Activated CD4-positive, alpha-beta memory T cell treated with anti-CD3 and anti-CD28 coated beads, Interleukin-2, amount 10 ng/mL, durations not matched to agents 7 days and 5 days (primary cell): ENCODE data around the gene ARHGAP28. TPM values are rescaled to one million over a fixed set of nuclear protein-coding genes. Genes with fewer than 3 reads are reported as not detected.
"Not testable (repeated sequence)": the region's sequence is repeated elsewhere in the genome, so short reads cannot be mapped to it uniquely, and the experiment has no call there.

Source experiments
- CTCF ChIA-PET: fragments of 350-600 bp; sonication (Branson Sonifier 250); formaldehyde crosslinking; loops from one replicate; lab custom pipeline; 2021; ENCODE audit warnings: antibody characterized with exemption, inconsistent platforms; lab: Charles Lee
- POLR2A ChIA-PET: fragments of 350-600 bp; sonication (Branson Sonifier 250); formaldehyde crosslinking; loops from one replicate; lab custom pipeline; 2021; ENCODE audit warnings: antibody characterized with exemption; lab: Charles Lee
- DNase-seq: peaks from one replicate; pipeline ENCODE4 v3.0.0-alpha.2; 2020
- H3K27ac Mint-ChIP-seq: one replicate; pipeline ENCODE4 v1.8.0; 2021; ENCODE audit warnings: mild to moderate bottlenecking, mixed read lengths
- H3K27me3 Mint-ChIP-seq: one replicate; pipeline ENCODE4 v1.8.0; 2021; ENCODE audit warnings: mixed read lengths
- H3K36me3 Mint-ChIP-seq: one replicate; pipeline ENCODE4 v1.8.0; 2021; ENCODE audit warnings: low read depth, mixed read lengths
- H3K4me1 Mint-ChIP-seq: one replicate; pipeline ENCODE4 v1.8.0; 2021; ENCODE audit warnings: mixed read lengths
- H3K4me3 Mint-ChIP-seq: one replicate; pipeline ENCODE4 v1.8.0; 2021; ENCODE audit warnings: mild to moderate bottlenecking, mixed read lengths
- H3K9me3 Mint-ChIP-seq: one replicate; pipeline ENCODE4 v1.8.0; 2021; ENCODE audit warnings: mixed read lengths
- total RNA-seq, 2 experiments: library from RNA; stranded (reverse); gene quantifications; one replicate each; pipeline ENCODE4 v1.2.3, GENCODE V29; 2021

The ARHGAP28 gene
- total RNA-seq, 2 experiments from 2014 or later, result not detected

GRCh38 chr18:6785411-6785810 is 55.9 kb downstream of the ARHGAP28 start:
- Mint-ChIP-seq H3K4me3 (no peak overlapping the region), H3K27ac (no peak overlapping the region), H3K4me1 (no peaks in the 10 kb centered on the region), H3K36me3 (no peaks in the 10 kb centered on the region), H3K9me3 (peaks cover 21% of the 10 kb centered on the region), H3K27me3 (no peaks in the 10 kb centered on the region)
- DNase-seq, result no peak
- CTCF ChIA-PET, result no interaction called here
- POLR2A ChIA-PET, result no interaction called here

DNA sequence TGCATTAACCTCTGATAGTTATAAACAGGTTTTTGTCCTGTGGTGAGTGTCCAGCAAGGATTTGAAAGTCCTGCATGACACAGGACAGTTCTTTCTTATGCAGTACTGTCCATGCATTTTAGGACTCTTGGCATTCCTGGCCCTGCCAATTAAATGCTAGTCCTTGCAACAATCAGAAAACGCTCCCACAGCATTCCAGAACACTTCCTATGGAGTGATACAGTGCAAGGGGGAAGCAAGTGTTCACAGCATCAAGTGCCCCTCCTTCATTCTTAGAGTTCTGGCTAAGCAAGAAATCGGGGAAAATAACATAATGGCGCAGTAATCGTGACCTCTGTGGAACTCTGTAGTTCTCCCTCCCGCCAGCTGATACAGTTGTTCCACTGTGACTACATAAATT is 62.9 kb downstream of the ARHGAP28 start:
- H3K36me3 Mint-ChIP-seq, result no peaks in the 10 kb centered on the region
- H3K27me3 Mint-ChIP-seq, result no peaks in the 10 kb centered on the region
- ChIA-PET CTCF (no interaction called here), POLR2A (no interaction called here)
- H3K4me1 Mint-ChIP-seq, result no peaks in the 10 kb centered on the region
- H3K4me3 Mint-ChIP-seq, result no peak overlapping the region
- H3K27ac Mint-ChIP-seq, result no peak overlapping the region
- DNase-seq, result no peak
- peaks cover 18% of the 10 kb centered on the region for H3K9me3 Mint-ChIP-seq

- Mint-ChIP-seq H3K27me3 (no peaks in the 10 kb centered on the region), H3K4me1 (no peaks in the 10 kb centered on the region), H3K4me3 (no peak overlapping the region), H3K36me3 (no peaks in the 10 kb centered on the region), H3K9me3 (peaks cover 20% of the 10 kb centered on the region), H3K27ac (no peak overlapping the region)
- ChIA-PET POLR2A (no interaction called here), CTCF (no interaction called here)
- no peak for DNase-seq
Measured at GRCh38 chr18:6793455-6793854, 63.9 kb downstream of the ARHGAP28 start.

DNA sequence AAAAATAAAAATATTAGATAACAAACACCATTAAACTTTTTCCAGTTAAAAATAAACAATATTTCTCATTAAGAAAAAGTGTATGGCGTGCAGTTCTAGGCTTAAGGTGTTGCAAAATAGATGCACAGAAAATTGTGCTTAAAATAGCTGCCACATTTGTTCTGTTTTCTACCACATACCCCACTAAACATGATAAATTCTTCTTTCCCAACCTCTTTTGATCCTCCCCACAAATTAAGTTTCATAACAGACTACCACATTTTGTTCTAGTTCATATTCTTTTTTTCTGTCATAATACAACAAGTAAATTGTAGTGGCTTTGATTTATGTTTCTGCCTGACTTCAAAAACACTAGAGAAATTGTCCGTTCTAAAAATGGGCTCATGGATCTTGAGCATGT is 64.5 kb downstream of the ARHGAP28 start:
- CTCF ChIA-PET, result no interaction called here
- no peaks in the 10 kb centered on the region for H3K27me3 Mint-ChIP-seq
- DNase-seq, result no peak
- H3K4me3 Mint-ChIP-seq, result no peak overlapping the region
- no peaks in the 10 kb centered on the region for H3K36me3 Mint-ChIP-seq
- H3K27ac Mint-ChIP-seq, result no peak overlapping the region
- POLR2A ChIA-PET, result no interaction called here
- H3K4me1 Mint-ChIP-seq, result no peaks in the 10 kb centered on the region
- peaks cover 20% of the 10 kb centered on the region for H3K9me3 Mint-ChIP-seq

- peaks cover 25% of the 10 kb centered on the region for H3K9me3 Mint-ChIP-seq
- DNase-seq, result no peak
- POLR2A ChIA-PET, result no interaction called here
- no peaks in the 10 kb centered on the region for H3K27me3 Mint-ChIP-seq
- H3K4me3 Mint-ChIP-seq, result no peak overlapping the region
- no peaks in the 10 kb centered on the region for H3K36me3 Mint-ChIP-seq
- H3K27ac Mint-ChIP-seq, result no peak overlapping the region
- CTCF ChIA-PET, result no interaction called here
- H3K4me1 Mint-ChIP-seq, result no peaks in the 10 kb centered on the region
Measured at GRCh38 chr18:6795307-6795706, 65.8 kb downstream of the ARHGAP28 start.

GRCh38 chr18:6796511-6796910 is 67.0 kb downstream of the ARHGAP28 start:
- POLR2A ChIA-PET, result no interaction called here
- no peaks in the 10 kb centered on the region for H3K36me3 Mint-ChIP-seq
- no peak overlapping the region for H3K27ac Mint-ChIP-seq
- H3K4me3 Mint-ChIP-seq, result no peak overlapping the region
- no peaks in the 10 kb centered on the region for H3K4me1 Mint-ChIP-seq
- peaks cover 22% of the 10 kb centered on the region for H3K9me3 Mint-ChIP-seq
- H3K27me3 Mint-ChIP-seq, result no peaks in the 10 kb centered on the region
- CTCF ChIA-PET, result no interaction called here
- no peak for DNase-seq

DNA sequence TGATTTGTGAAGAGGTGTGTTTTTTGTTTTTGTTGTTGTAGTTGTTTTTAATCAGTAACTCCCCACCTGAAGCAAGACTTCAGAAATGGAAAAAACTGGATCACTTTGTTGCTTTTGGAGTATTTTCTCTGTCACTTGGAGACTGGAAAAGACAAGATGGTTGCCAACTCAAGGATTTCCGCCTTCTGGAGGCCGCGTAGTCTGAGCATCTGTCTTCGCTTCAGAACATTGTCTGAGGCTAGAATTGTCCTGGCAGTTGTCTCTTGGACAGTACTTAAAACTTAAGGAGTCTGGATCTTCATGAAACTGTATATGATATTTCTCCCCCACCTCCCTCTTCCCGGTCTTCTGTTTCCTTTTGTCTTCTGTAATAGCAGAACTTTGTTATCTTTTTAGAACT is 67.7 kb downstream of the ARHGAP28 start:
- H3K27me3 Mint-ChIP-seq, result no peaks in the 10 kb centered on the region
- H3K27ac Mint-ChIP-seq, result no peak overlapping the region
- no peaks in the 10 kb centered on the region for H3K36me3 Mint-ChIP-seq
- ChIA-PET CTCF (no interaction called here), POLR2A (no interaction called here)
- H3K9me3 Mint-ChIP-seq, result peaks cover 22% of the 10 kb centered on the region
- H3K4me3 Mint-ChIP-seq, result no peak overlapping the region
- H3K4me1 Mint-ChIP-seq, result no peaks in the 10 kb centered on the region
- DNase-seq, result no peak

- no peak for DNase-seq
- Mint-ChIP-seq H3K27ac (no peak overlapping the region), H3K27me3 (no peaks in the 10 kb centered on the region), H3K9me3 (peaks cover 16% of the 10 kb centered on the region), H3K4me3 (no peak overlapping the region), H3K4me1 (no peaks in the 10 kb centered on the region), H3K36me3 (no peaks in the 10 kb centered on the region)
- ChIA-PET CTCF (no interaction called here), POLR2A (no interaction called here)
Measured at GRCh38 chr18:6798896-6799295, 69.4 kb downstream of the ARHGAP28 start.

DNA sequence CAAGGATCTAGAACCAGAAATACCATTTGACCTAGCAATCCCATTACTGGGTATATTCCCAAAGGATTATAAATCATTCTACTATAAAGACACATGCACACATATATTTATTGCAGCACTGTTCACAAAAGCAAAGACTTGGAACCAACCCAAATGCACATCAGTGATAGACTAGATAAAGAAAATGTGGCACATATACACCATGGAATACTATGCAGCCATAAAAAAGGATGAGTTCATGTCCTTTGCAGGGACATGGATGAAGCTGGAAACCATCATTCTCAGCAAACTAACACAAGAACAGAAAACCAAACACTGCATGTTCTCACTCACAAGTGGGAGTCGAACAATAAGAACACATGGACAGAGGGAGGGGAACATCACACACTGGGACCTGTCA is 70.8 kb downstream of the ARHGAP28 start:
- H3K4me3 Mint-ChIP-seq, CTCF ChIA-PET, DNase-seq, H3K36me3 Mint-ChIP-seq, H3K4me1 Mint-ChIP-seq, H3K27ac Mint-ChIP-seq, POLR2A ChIA-PET, H3K27me3 Mint-ChIP-seq: not testable (repeated sequence)
- H3K9me3 Mint-ChIP-seq, result peaks cover 16% of the 10 kb centered on the region

DNA sequence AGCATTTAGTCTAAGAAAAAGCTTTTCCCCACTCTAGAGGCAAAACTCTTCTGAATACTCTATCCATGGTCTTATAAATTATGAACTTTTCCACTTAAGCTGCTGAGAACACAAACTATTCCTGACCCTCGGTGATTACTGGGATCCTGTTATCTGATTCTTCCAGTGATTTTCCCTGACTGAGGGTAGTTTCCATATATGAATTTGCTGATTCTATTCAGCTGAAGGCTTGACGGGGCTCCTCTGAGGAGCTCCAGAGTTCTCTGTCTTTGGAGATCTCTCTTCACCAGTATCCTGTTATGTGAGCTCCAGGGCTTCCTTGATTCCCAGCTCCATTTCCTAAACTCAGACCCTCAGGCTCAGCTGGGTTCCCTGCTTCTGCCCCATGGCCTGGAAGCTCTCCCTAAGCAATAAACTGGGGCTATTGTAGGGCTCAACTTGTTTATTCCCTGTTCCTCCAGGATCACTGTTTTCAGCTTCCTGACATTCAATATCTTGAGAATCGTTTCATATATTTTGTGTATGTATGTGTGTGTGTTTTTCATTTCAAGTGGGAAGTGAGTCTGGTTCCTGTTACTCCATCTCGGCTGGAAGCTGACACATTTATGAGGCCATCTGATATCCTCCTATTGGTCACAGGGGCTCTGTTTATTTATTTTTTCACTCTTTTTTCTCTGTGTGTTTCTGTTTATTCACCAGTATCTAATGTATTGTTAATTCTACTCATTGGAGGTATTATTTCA is 78.2 kb downstream of the ARHGAP28 start:
- H3K27me3 Mint-ChIP-seq, result no peaks in the 10 kb centered on the region
- H3K9me3 Mint-ChIP-seq, result peaks cover 2% of the 10 kb centered on the region
- H3K27ac Mint-ChIP-seq, result no peak overlapping the region
- ChIA-PET CTCF (no interaction called here), POLR2A (no interaction called here)
- no peaks in the 10 kb centered on the region for H3K36me3 Mint-ChIP-seq
- H3K4me3 Mint-ChIP-seq, result no peak overlapping the region
- H3K4me1 Mint-ChIP-seq, result no peaks in the 10 kb centered on the region
- DNase-seq, result no peak

DNA sequence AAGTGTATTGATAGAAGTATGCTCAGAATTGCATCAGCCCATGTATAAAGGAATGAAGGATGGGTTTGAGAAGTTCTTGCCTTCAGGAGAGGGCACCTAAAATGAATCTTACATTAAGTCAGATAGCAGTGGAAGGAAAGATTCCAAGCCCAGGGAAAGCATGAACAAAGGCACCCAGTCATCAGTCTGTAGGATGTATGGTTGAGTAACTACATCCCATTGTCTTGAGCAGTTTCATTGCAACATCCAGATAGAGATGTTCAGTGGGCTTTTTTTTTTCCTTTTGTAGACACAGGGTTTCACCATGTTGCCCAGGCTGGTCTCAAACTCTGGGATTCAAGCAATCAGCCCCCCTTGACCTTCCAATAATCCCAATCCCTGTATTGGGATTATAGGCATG is 80.7 kb downstream of the ARHGAP28 start:
- H3K27ac Mint-ChIP-seq, result no peak overlapping the region
- no peaks in the 10 kb centered on the region for H3K4me1 Mint-ChIP-seq
- ChIA-PET CTCF (no interaction called here), POLR2A (no interaction called here)
- H3K36me3 Mint-ChIP-seq, result no peaks in the 10 kb centered on the region
- no peak for DNase-seq
- peaks cover 5% of the 10 kb centered on the region for H3K9me3 Mint-ChIP-seq
- H3K4me3 Mint-ChIP-seq, result no peak overlapping the region
- H3K27me3 Mint-ChIP-seq, result no peaks in the 10 kb centered on the region

- Mint-ChIP-seq H3K27ac (no peak overlapping the region), H3K27me3 (no peaks in the 10 kb centered on the region), H3K4me3 (no peak overlapping the region), H3K9me3 (peaks cover 5% of the 10 kb centered on the region), H3K4me1 (no peaks in the 10 kb centered on the region), H3K36me3 (no peaks in the 10 kb centered on the region)
- POLR2A ChIA-PET, result interaction anchor here (0.7 kb wide), 1 partner anchor 28 kb away, joined by 3 read pairs; no protein-coding TSS in a partner anchor
- CTCF ChIA-PET, result no interaction called here
- no peak for DNase-seq
Measured at GRCh38 chr18:6811816-6812215, 82.3 kb downstream of the ARHGAP28 start.

DNA sequence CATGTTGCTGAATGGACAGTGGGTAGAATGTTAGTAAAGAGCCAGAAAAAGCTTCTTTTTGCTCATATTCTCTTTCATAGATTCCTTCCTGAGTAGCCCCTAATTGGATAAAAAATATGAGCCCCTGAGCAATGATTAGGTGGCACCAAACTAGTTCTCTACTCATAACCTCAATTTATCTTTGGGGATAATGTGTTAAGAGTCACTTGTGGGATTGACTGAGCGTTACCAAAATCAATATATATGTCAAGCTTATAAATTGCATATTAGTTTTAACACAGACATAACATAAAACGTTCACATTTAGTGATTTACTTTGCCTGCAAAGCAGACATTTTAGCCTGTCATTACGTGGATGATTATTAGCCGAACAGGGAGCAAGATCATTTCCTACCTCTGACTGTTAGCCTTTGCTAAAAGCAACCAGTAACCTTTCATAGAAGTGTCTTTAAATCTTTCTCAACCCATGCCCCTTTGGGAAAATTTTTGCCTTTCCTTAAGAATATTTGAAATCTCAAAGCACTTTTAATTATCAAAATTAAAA is 85.4 kb downstream of the ARHGAP28 start:
- H3K4me3 Mint-ChIP-seq, result no peak overlapping the region
- ChIA-PET POLR2A (no interaction called here), CTCF (no interaction called here)
- no peak overlapping the region for H3K27ac Mint-ChIP-seq
- peaks cover 8% of the 10 kb centered on the region for H3K9me3 Mint-ChIP-seq
- no peaks in the 10 kb centered on the region for H3K36me3 Mint-ChIP-seq
- DNase-seq, result no peak
- no peaks in the 10 kb centered on the region for H3K4me1 Mint-ChIP-seq
- no peaks in the 10 kb centered on the region for H3K27me3 Mint-ChIP-seq

GRCh38 chr18:6816154-6816553 is 86.6 kb downstream of the ARHGAP28 start:
- no peak overlapping the region for H3K27ac Mint-ChIP-seq
- no peaks in the 10 kb centered on the region for H3K4me1 Mint-ChIP-seq
- ChIA-PET CTCF (no interaction called here), POLR2A (no interaction called here)
- no peaks in the 10 kb centered on the region for H3K36me3 Mint-ChIP-seq
- no peak overlapping the region for H3K4me3 Mint-ChIP-seq
- H3K27me3 Mint-ChIP-seq, result no peaks in the 10 kb centered on the region
- DNase-seq, result no peak
- peaks cover 8% of the 10 kb centered on the region for H3K9me3 Mint-ChIP-seq
